ENCODE results near the gene CDH10. TPM values are rescaled to one million over a fixed set of nuclear protein-coding genes. Genes with fewer than 3 reads are reported as not detected.

Gene CDH10
- total and polyA plus RNA-seq, 2 donors (not counting 3 experiments of a cell fraction or from before 2014, with no cell fraction given), result 0.07 TPM; not detected in 1

DNA sequence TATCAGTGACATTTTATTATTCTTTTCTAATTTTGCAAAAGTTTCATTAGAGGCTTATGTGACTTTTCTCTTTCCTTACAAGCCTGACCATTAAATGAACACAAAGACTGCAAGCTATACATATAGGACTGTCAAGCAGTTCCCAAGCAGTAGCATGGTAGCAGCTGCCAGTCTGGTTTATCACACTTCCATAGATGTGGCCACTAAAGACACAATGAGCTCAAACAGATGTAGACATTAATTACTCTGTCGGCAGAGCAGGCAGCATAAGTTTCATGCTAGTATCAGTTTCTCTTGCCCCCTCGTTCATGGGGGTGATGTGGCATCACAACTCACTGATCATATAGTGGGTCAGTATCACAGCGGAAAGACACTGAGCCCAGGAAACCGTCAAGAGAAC lies 89.5 kb downstream of the CDH10 start:
- TF ChIP-seq, protein P1, sequence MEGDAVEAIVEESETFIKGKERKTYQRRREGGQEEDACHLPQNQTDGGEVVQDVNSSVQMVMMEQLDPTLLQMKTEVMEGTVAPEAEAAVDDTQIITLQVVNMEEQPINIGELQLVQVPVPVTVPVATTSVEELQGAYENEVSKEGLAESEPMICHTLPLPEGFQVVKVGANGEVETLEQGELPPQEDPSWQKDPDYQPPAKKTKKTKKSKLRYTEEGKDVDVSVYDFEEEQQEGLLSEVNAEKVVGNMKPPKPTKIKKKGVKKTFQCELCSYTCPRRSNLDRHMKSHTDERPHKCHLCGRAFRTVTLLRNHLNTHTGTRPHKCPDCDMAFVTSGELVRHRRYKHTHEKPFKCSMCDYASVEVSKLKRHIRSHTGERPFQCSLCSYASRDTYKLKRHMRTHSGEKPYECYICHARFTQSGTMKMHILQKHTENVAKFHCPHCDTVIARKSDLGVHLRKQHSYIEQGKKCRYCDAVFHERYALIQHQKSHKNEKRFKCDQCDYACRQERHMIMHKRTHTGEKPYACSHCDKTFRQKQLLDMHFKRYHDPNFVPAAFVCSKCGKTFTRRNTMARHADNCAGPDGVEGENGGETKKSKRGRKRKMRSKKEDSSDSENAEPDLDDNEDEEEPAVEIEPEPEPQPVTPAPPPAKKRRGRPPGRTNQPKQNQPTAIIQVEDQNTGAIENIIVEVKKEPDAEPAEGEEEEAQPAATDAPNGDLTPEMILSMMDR (IDR thresholded peaks at IDR 0.05; ENCODE audit: extremely low read depth in 1 of 2, insufficient read depth in 1 of 2, low read depth in 1 of 2, low read length in 2 of 2), result no peak
- TF ChIP-seq JUN (IDR thresholded peaks at IDR 0.05; ENCODE audit: borderline replicate concordance, insufficient read depth, insufficient read length, low read depth) (no peak), EZH2 (IDR thresholded peaks at IDR 0.05; ENCODE audit: borderline replicate concordance, low read depth, low read length, severe bottlenecking) (no peak), MYC (IDR thresholded peaks at IDR 0.05; ENCODE audit: low read depth, low read length) (no peak)
- TF ChIP-seq, protein P2, sequence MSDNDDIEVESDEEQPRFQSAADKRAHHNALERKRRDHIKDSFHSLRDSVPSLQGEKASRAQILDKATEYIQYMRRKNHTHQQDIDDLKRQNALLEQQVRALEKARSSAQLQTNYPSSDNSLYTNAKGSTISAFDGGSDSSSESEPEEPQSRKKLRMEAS (IDR thresholded peaks at IDR 0.05; ENCODE audit: insufficient read depth, insufficient read length), result no peak
- peaks cover 2% of the 10 kb centered on the region for H3K9me3 ChIP-seq (replicated peaks; ENCODE audit: control insufficient read depth, insufficient read depth, low read length)
- no peak for DNase-seq (ENCODE audit: low read depth, low spot score)
- no peak overlapping the region for H3K4me3 ChIP-seq (replicated peaks in 1 of 3; ENCODE audit: insufficient read depth in 1 of 3, low read depth in 1 of 3, low read length in 3 of 3)
- no peaks in the 10 kb centered on the region for H3K27me3 ChIP-seq (ENCODE audit: control insufficient read depth in 2 of 2, insufficient read depth in 2 of 2, low read length in 2 of 2)
- ChIA-PET POLR2A (no interaction called here), CTCF (no interaction called here)
- dilution Hi-C loops (cut with MboI; ENCODE audit: extremely low pct_ligation_motif_present, low sequenced_read_pairs) (no loop called here), intact Hi-C loops (cut with micrococcal nuclease) (no loop called here)
- FAIRE-seq, result no peak
- H3K27ac ChIP-seq (ENCODE audit: insufficient read depth, low read depth, low read length), result no peak overlapping the region
- no peaks in the 10 kb centered on the region for H3K79me2 ChIP-seq (ENCODE audit: control insufficient read depth, insufficient read depth, low read length)
- BruUV-seq (replicated peaks), result no TSS peak
- H3K9me1 ChIP-seq (replicated peaks; ENCODE audit: control insufficient read depth, extremely low read depth, insufficient read depth, low read length), result no peaks in the 10 kb centered on the region
- H3K36me3 ChIP-seq (ENCODE audit: control insufficient read depth in 2 of 2, extremely low read depth in 1 of 2, insufficient read depth in 2 of 2, low read length in 2 of 2), result no peaks in the 10 kb centered on the region
- no peak overlapping the region for H3K4me2 ChIP-seq (ENCODE audit: insufficient read depth, low read length)
- no peak overlapping the region for H2AFZ ChIP-seq (ENCODE audit: low read depth, low read length)
- no peaks in the 10 kb centered on the region for H3K4me1 ChIP-seq (ENCODE audit: control insufficient read depth, extremely low read depth, insufficient read depth, low read length)
- no peak overlapping the region for H3K9ac ChIP-seq (replicated peaks; ENCODE audit: extremely low read depth, insufficient read depth, low read length)
- no peaks in the 10 kb centered on the region for H4K20me1 ChIP-seq (replicated peaks; ENCODE audit: control insufficient read depth, extremely low read depth, insufficient read depth, low read length)

DNA sequence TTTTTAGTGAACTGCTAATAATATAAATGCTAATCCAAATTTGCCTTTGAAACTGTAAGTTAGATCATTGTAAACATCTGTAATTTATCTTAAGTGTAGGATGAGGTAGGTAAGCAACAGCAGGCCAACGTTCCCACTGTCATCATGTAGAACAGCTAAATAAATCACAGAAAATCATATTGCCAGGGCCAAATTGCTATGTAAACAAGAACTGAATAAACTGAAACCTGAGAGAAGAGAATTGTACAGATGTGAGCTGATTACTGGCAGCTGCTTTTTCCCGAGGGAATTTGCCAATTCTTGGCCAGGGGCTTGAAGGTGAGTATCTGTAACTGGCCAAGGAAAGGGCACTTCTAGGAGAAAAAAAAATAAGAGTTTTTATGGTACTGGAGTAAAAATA lies 97.6 kb downstream of the CDH10 start:
- H3K4me2 ChIP-seq (ENCODE audit: insufficient read depth, low read length), result no peak overlapping the region
- FAIRE-seq, result no peak
- H3K27me3 ChIP-seq (ENCODE audit: control insufficient read depth in 2 of 2, insufficient read depth in 2 of 2, low read length in 2 of 2), result no peaks in the 10 kb centered on the region
- dilution Hi-C loops (cut with MboI; ENCODE audit: extremely low pct_ligation_motif_present, low sequenced_read_pairs) (no loop called here), intact Hi-C loops (cut with micrococcal nuclease) (no loop called here)
- POLR2A ChIA-PET, result no interaction called here
- TF ChIP-seq, protein P2 (IDR thresholded peaks at IDR 0.05; ENCODE audit: insufficient read depth, insufficient read length), result no peak
- TF ChIP-seq EZH2 (IDR thresholded peaks at IDR 0.05; ENCODE audit: borderline replicate concordance, low read depth, low read length, severe bottlenecking), result no peak
- TF ChIP-seq FOS (IDR thresholded peaks at IDR 0.05; ENCODE audit: borderline replicate concordance, insufficient read depth, low read length), result no peak
- TF ChIP-seq MYC (IDR thresholded peaks at IDR 0.05; ENCODE audit: low read depth, low read length), result no peak
- TF ChIP-seq GATA2 (IDR thresholded peaks at IDR 0.05; ENCODE audit: insufficient read depth, insufficient read length, low read depth, low read length), result no peak
- no peak for TF ChIP-seq POLR2AphosphoS5 (IDR thresholded peaks at IDR 0.05; ENCODE audit: insufficient read depth, low read depth, low read length)
- TF ChIP-seq, protein P1 (IDR thresholded peaks at IDR 0.05; ENCODE audit: extremely low read depth in 1 of 2, insufficient read depth in 1 of 2, low read depth in 1 of 2, low read length in 2 of 2), result no peak
- no peak overlapping the region for H3K9ac ChIP-seq (replicated peaks; ENCODE audit: extremely low read depth, insufficient read depth, low read length)
- no peaks in the 10 kb centered on the region for H3K9me1 ChIP-seq (replicated peaks; ENCODE audit: control insufficient read depth, extremely low read depth, insufficient read depth, low read length)
- no peak overlapping the region for H2AFZ ChIP-seq (ENCODE audit: low read depth, low read length)
- H3K9me3 ChIP-seq (replicated peaks; ENCODE audit: control insufficient read depth, insufficient read depth, low read length), result peaks cover 2% of the 10 kb centered on the region
- CTCF ChIA-PET, result no interaction called here
- no peaks in the 10 kb centered on the region for H3K79me2 ChIP-seq (ENCODE audit: control insufficient read depth, insufficient read depth, low read length)
- no peaks in the 10 kb centered on the region for H4K20me1 ChIP-seq (replicated peaks; ENCODE audit: control insufficient read depth, extremely low read depth, insufficient read depth, low read length)
- no peak overlapping the region for H3K27ac ChIP-seq (ENCODE audit: insufficient read depth, low read depth, low read length)
- no peaks in the 10 kb centered on the region for H3K4me1 ChIP-seq (ENCODE audit: control insufficient read depth, extremely low read depth, insufficient read depth, low read length)
- H3K36me3 ChIP-seq (ENCODE audit: control insufficient read depth in 2 of 2, extremely low read depth in 1 of 2, insufficient read depth in 2 of 2, low read length in 2 of 2), result no peaks in the 10 kb centered on the region
- no peak for DNase-seq (ENCODE audit: low read depth, low spot score)
- H3K4me3 ChIP-seq (replicated peaks in 1 of 3; ENCODE audit: insufficient read depth in 1 of 3, low read depth in 1 of 3, low read length in 3 of 3), result no peak overlapping the region
- no TSS peak for BruUV-seq (replicated peaks)
